GM19397 (cell line): Measurements from ENCODE around the gene CDH23.

ENCODE experiments used
- ATAC-seq: cut with Tn5 transposase; IDR thresholded peaks from one replicate; pipeline ENCODE4 v1.9.1; 2021; ENCODE audit warnings: mild to moderate bottlenecking, moderate library complexity; ENCODE audit not compliant: unreplicated experiment

The CDH23 gene

GRCh38 chr10:71852355-71852937, 455.7 kb downstream of the CDH23 start:
- no peak for ATAC-seq

GRCh38 chr10:71854031-71854430, 457.3 kb downstream of the CDH23 start:
- ATAC-seq: no peak

GRCh38 chr10:71856619-71857018, 459.9 kb downstream of the CDH23 start:
- ATAC-seq: no peak

- ATAC-seq: no peak
These were observed 461.5 kb downstream of the CDH23 start for GRCh38 chr10:71857934-71858890.

- no peak for ATAC-seq
These were observed 463.7 kb downstream of the CDH23 start for GRCh38 chr10:71860243-71861029.

GRCh38 chr10:71863203-71863602, 466.5 kb downstream of the CDH23 start:
- no peak for ATAC-seq

GRCh38 chr10:71864911-71865361, 468.2 kb downstream of the CDH23 start:
- no peak for ATAC-seq
